Activated B cell treated with CpG ODN at 0.5 μM for 24 hours (primary cell): ENCODE measurements around the gene DISC1. TPM values are rescaled to one million over a fixed set of nuclear protein-coding genes. Genes with fewer than 3 reads are reported as not detected.

Experiments used
- ATAC-seq: fragments of 200-7000 bp; cut with Tn5 transposase; one replicate; pipeline ENCODE4 v1.10.0; 2021; ENCODE audit warnings: low read depth, mild to moderate bottlenecking, moderate library complexity
- CTCF ChIA-PET: fragments of 350-600 bp; sonication (Branson Sonifier 250); formaldehyde crosslinking; loops from one replicate; lab custom pipeline; 2021; ENCODE audit warnings: antibody characterized with exemption; lab: Charles Lee
- POLR2A ChIA-PET: fragments of 350-600 bp; sonication (Branson Sonifier 250); formaldehyde crosslinking; loops from one replicate; lab custom pipeline; 2021; ENCODE audit warnings: antibody characterized with exemption; lab: Charles Lee
- DNase-seq: peaks from one replicate; pipeline ENCODE4 v3.0.0; 2022
- H3K27ac Mint-ChIP-seq: one replicate; pipeline ENCODE4 v1.8.0; 2020; ENCODE audit warnings: mixed read lengths
- H3K27me3 Mint-ChIP-seq: one replicate; pipeline ENCODE4 v1.8.0; 2021; ENCODE audit warnings: mixed read lengths
- H3K36me3 Mint-ChIP-seq: one replicate; pipeline ENCODE4 v1.8.0; 2021; ENCODE audit warnings: low read depth, mixed read lengths
- H3K4me1 Mint-ChIP-seq: one replicate; pipeline ENCODE4 v1.8.0; 2021; ENCODE audit warnings: mixed read lengths
- H3K4me3 Mint-ChIP-seq: one replicate; pipeline ENCODE4 v1.8.0; 2020; ENCODE audit warnings: mild to moderate bottlenecking, mixed read lengths
- H3K9me3 Mint-ChIP-seq: one replicate; pipeline ENCODE4 v1.8.0; 2020; ENCODE audit warnings: mixed read lengths
- CTCF ChIP-seq: fragments of 200-600 bp; IDR thresholded peaks from one replicate; pipeline ENCODE4 v1.8.0; 2022; ENCODE audit warnings: antibody characterized with exemption, mild to moderate bottlenecking
- intact Hi-C: fragments of 100-400 bp; cut with micrococcal nuclease; formaldehyde crosslinking; loops from one replicate; pipeline ENCODE4 v1.15.1; 2024
- total RNA-seq: library from RNA; stranded (reverse); gene quantifications from 2 replicates; pipeline ENCODE4 v1.2.3, GENCODE V29; 2022

DISC1 gene
- total RNA-seq, 1 donor from 2014 or later: 2.4 TPM

GRCh38 chr1:231612393-231613089 lies 14.0 kb upstream of the DISC1 start:
- no peak for TF ChIP-seq CTCF
- Mint-ChIP-seq H3K4me3 (peak overlapping the region; percentile 68), H3K36me3 (no peaks in the 10 kb centered on the region), H3K4me1 (peaks cover 65% of the 10 kb centered on the region), H3K9me3 (peaks cover 12% of the 10 kb centered on the region), H3K27ac (peak overlapping the region; percentile 78), H3K27me3 (peaks cover 3% of the 10 kb centered on the region)
- POLR2A ChIA-PET: interaction anchor here (1.8 to 2.1 kb wide), 2 partner anchors 13 to 274 kb away, joined by 6 read pairs; partner anchors contain the start of genes DISC1, EXOC8 and SPRTN
- DNase-seq (peak; percentile 51), ATAC-seq (peak; percentile 93)
- CTCF ChIA-PET: no interaction called here
- intact Hi-C loops: loop anchor here (1.0 to 5.0 kb wide), 8 partner anchors 8 to 970 kb away; partner anchors contain the start of genes ARV1, COG2, DISC1 and EGLN1

- intact Hi-C loops: loop anchor here (5.0 kb wide), 4 partner anchors 79 to 971 kb away; partner anchors contain the start of genes ARV1, COG2, GNPAT and TTC13
- Mint-ChIP-seq H3K9me3 (peaks cover 12% of the 10 kb centered on the region), H3K27me3 (peaks cover 6% of the 10 kb centered on the region), H3K27ac (peak overlapping the region; percentile 78), H3K36me3 (no peaks in the 10 kb centered on the region), H3K4me3 (peak overlapping the region; percentile 68), H3K4me1 (peaks cover 63% of the 10 kb centered on the region)
- TF ChIP-seq CTCF: no peak
- POLR2A ChIA-PET: interaction anchor here (1.8 to 2.1 kb wide), 2 partner anchors 12 to 276 kb away, joined by 6 read pairs; partner anchors contain the start of genes DISC1, EXOC8 and SPRTN
- CTCF ChIA-PET: no interaction called here
- no peak for DNase-seq
- peak; percentile 19 for ATAC-seq
Observed at GRCh38 chr1:231613419-231614349, 12.9 kb upstream of the DISC1 start.

GRCh38 chr1:231616667-231617066 lies 9.9 kb upstream of the DISC1 start:
- Mint-ChIP-seq H3K4me3 (no peak overlapping the region), H3K27ac (no peak overlapping the region), H3K36me3 (no peaks in the 10 kb centered on the region), H3K27me3 (peaks cover 23% of the 10 kb centered on the region), H3K4me1 (peaks cover 53% of the 10 kb centered on the region), H3K9me3 (peaks cover 12% of the 10 kb centered on the region)
- TF ChIP-seq CTCF: no peak
- POLR2A ChIA-PET: no interaction called here
- DNase-seq (no peak), ATAC-seq (no peak)
- CTCF ChIA-PET: interaction anchor here (1.1 kb wide), 1 partner anchor 11 kb away, joined by 5 read pairs; no protein-coding TSS in a partner anchor
- intact Hi-C loops: no loop called here

- Mint-ChIP-seq H3K27ac (no peak overlapping the region), H3K36me3 (no peaks in the 10 kb centered on the region), H3K27me3 (peaks cover 33% of the 10 kb centered on the region), H3K9me3 (peaks cover 11% of the 10 kb centered on the region), H3K4me3 (no peak overlapping the region), H3K4me1 (peaks cover 32% of the 10 kb centered on the region)
- intact Hi-C loops: no loop called here
- ChIA-PET CTCF (interaction anchor here (0.6 kb wide), 1 partner anchor 660 kb away, joined by 3 read pairs; no protein-coding TSS in a partner anchor), POLR2A (no interaction called here)
- no peak for TF ChIP-seq CTCF
- ATAC-seq (no peak), DNase-seq (no peak)
Observed at GRCh38 chr1:231618609-231619256, 7.9 kb upstream of the DISC1 start.
